Hematopoietic multipotent progenitor cell treated with erythropoietin and hydrocortisone succinate and interleukin-3 and kit ligand, for 8 days (in vitro differentiated cells): ENCODE results near the gene WDR1.

ENCODE experiments used
- DNase-seq: peaks from one replicate; pipeline ENCODE4 v3.0.0-alpha.2; 2015

The WDR1 gene

GRCh38 chr4:10066206-10066605, 50.4 kb downstream of the WDR1 start:
- no peak for DNase-seq

- peak; percentile 29 for DNase-seq
These were observed 52.9 kb downstream of the WDR1 start for GRCh38 chr4:10063544-10064300.

GRCh38 chr4:10061650-10062415, 54.8 kb downstream of the WDR1 start:
- no peak for DNase-seq

- no peak for DNase-seq
These were observed 58.2 kb downstream of the WDR1 start for GRCh38 chr4:10058371-10058770.

GRCh38 chr4:10057023-10057395, 59.6 kb downstream of the WDR1 start:
- no peak for DNase-seq

- no peak for DNase-seq
These were observed 60.1 kb downstream of the WDR1 start for GRCh38 chr4:10056334-10057022.

- no peak for DNase-seq
These were observed 60.7 kb downstream of the WDR1 start for GRCh38 chr4:10055871-10056270.

- no peak for DNase-seq
These were observed 62.0 kb downstream of the WDR1 start for GRCh38 chr4:10054571-10055041.

- no peak for DNase-seq
These were observed 62.8 kb downstream of the WDR1 start for GRCh38 chr4:10053635-10054453.

GRCh38 chr4:10051517-10052135, 65.0 kb downstream of the WDR1 start:
- no peak for DNase-seq

- no peak for DNase-seq
These were observed 65.9 kb downstream of the WDR1 start for GRCh38 chr4:10050721-10051120.

GRCh38 chr4:10050261-10050661, 66.3 kb downstream of the WDR1 start:
- no peak for DNase-seq

- no peak for DNase-seq
These were observed 67.5 kb downstream of the WDR1 start for GRCh38 chr4:10048941-10049697.

GRCh38 chr4:10047967-10048366, 68.6 kb downstream of the WDR1 start:
- no peak for DNase-seq

GRCh38 chr4:10046471-10046870, 70.1 kb downstream of the WDR1 start:
- no peak for DNase-seq

- DNase-seq: no peak
These were observed 71.1 kb downstream of the WDR1 start for GRCh38 chr4:10045481-10045880.

GRCh38 chr4:10041036-10041435, 75.6 kb downstream of the WDR1 start:
- no peak for DNase-seq

- no peak for DNase-seq
These were observed 76.3 kb downstream of the WDR1 start for GRCh38 chr4:10040049-10040892.

GRCh38 chr4:10036807-10037342, 79.7 kb downstream of the WDR1 start:
- no peak for DNase-seq

- DNase-seq: no peak
These were observed 81.5 kb downstream of the WDR1 start for GRCh38 chr4:10035130-10035529.
